HAP-1 (cell line): ENCODE results near the gene SIGLEC12.

Experiments
- DNase-seq, 2 experiments: peaks; one replicate each; pipeline ENCODE4 v3.0.0-alpha.2; 2016 to 2020; ENCODE audit warnings: low spot score in 2 of 2
- H3K27me3 ChIP-seq: fragments of 250-450 bp; sonication (Bioruptor Pico); 2 replicates; pipeline ENCODE4 v1.5.1; 2020; ENCODE audit warnings: low read depth, mild to moderate bottlenecking, moderate library complexity
- H3K36me3 ChIP-seq: fragments of 250-450 bp; sonication (Bioruptor Pico); replicated peaks from 2 replicates; pipeline ENCODE4 v1.5.1; 2020; ENCODE audit warnings: mild to moderate bottlenecking
- H3K4me1 ChIP-seq: fragments of 250-450 bp; sonication (Bioruptor Pico); 2 replicates; pipeline ENCODE4 v1.5.1; 2020; ENCODE audit warnings: mild to moderate bottlenecking
- H3K4me3 ChIP-seq: fragments of 250-450 bp; sonication (Bioruptor Pico); 2 replicates; pipeline ENCODE4 v1.5.1; 2020; ENCODE audit warnings: mild to moderate bottlenecking, moderate library complexity
- H3K9me3 ChIP-seq: fragments of 250-450 bp; sonication (Bioruptor Pico); 2 replicates; pipeline ENCODE4 v1.5.1; 2020; ENCODE audit warnings: mild to moderate bottlenecking, moderate library complexity
- in situ Hi-C: fragments of 300-500 bp; cut with MboI; formaldehyde crosslinking; loops from 3 replicates; pipeline ENCODE4 v1.14.3; 2020; ENCODE audit warnings: low sequenced_read_pairs, inconsistent platforms, mixed read lengths

SIGLEC12 gene

DNA sequence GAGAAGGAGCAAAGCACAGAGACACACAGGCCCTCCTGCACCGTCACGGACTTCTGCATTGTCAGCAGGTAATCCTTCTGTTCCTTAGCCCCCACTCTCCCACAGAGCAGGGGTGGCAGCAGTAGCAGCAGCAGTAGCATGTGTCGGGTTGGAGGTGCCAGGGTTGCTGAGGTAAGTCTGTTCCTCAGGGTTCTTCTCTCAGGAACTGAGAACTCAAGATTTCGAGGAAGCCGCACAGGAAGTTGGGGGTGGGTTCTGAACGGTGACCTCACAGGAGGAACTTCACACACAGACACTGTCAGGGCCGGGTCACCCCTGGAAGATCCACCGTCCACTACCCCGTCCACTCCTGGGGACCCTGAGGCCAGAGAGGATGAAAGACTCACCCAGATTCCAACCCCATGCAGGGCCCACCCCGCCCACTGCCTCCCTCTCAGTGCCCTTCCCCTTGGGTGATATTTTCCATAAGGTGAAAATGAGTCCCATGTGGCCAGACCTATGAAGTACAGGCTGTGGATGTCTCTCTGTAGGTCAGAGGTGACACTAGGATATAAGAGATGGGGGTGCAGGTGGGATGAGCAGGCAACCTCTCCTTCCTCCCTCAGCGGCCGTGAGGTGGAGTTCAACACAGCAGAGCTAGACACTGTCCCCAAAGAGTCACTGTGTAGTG lies at the start of gene SIGLEC12:
Gene SIGLEC12, minus strand, starts transcription at position 207 of the 670 bp plus-strand sequence. Its CDS starts 67 bp downstream, at position 140.
- Histone ChIP-seq H3K36me3 (no peaks in the 10 kb centered on the region), H3K4me3 (no peak within 1 kb of the TSS), H3K9me3 (no peaks in the 10 kb centered on the region), H3K4me1 (no peaks in the 10 kb centered on the region), H3K27me3 (no peaks in the 10 kb centered on the region)
- in situ Hi-C loops: no loop called here
- no peak for DNase-seq

DNA sequence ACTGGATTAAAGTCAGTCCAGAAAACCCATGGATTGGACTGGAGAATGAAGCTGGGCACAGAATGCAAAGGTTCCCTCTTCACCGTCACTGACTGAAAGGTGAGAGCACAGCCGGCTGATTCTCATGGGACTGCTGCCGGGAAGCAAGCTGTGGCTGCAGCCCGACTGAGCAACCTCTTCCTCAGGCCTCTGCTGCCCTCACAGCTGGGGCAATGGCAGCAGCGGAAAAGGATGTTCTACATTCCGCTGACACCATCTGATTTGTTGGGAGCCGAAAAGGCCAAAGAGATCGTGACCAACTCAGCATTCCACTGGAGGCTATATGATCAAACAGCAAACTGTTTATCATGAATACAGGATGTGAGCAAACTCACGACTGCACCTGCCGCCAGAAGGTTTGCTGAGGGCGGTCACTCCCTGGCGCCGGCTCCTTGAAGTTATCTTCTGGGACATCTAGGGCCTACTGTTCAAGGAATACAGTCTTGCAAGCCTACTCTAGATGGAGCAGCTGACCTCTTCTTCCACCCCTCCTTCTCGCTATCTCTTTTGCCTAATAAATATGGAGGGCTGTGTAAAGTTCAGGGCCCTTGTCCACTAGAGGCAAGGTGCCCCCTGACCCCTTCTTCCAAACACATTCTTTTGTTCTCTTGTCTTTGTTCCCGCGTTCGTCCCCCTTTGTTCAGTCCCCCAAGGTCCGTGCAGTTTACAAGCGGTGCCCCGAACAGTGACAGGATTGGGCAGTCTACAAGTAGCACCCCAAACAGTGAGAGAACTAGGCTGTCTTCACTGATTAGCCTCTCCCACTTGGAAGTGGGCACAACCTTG lies 49.5 kb upstream of the SIGLEC12 start:
- in situ Hi-C loops: no loop called here
- H3K27me3 ChIP-seq: no peaks in the 10 kb centered on the region
- H3K9me3 ChIP-seq: no peaks in the 10 kb centered on the region
- H3K36me3 ChIP-seq: no peaks in the 10 kb centered on the region
- DNase-seq: no peak
- H3K4me3 ChIP-seq: no peak overlapping the region
- H3K4me1 ChIP-seq: no peaks in the 10 kb centered on the region

DNA sequence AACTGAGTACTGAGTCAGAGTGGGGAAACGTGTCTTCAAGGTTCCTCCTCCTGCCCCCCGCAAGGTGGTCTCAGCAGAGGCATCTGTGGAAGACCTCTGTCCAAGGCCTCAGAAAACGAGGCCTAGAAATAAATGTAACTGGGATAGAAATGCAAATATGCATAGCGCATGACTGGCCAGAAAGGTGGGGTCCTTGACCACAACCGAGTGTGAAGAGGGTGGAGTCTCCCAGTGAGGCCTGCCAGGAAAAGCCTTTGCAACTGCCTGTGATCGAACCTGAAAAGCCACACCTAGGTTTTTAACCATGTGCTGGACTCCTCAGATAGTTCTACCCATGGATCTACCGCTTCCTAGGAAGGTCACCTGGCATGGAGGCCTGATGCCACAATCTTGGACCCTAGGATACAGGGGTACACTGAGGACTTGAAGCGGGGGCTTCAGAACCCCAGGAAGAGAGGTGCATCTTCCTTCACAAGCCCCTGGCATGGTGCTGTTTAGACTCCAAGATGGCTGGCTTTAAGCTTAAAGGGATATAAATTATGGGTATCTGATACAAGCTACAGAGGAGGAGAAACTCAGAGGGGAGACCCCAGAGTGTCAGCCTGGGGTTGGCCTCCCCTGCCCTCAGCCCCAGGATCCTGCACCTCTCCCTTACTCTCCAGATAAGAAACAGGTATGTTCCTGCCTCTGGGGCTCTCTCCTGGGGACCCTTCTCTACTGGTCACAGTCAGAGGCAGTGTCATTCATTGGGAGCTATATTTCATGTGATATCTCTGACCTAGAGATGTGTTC lies 48.1 kb upstream of the SIGLEC12 start:
- no peaks in the 10 kb centered on the region for H3K4me1 ChIP-seq
- in situ Hi-C loops: no loop called here

DNA sequence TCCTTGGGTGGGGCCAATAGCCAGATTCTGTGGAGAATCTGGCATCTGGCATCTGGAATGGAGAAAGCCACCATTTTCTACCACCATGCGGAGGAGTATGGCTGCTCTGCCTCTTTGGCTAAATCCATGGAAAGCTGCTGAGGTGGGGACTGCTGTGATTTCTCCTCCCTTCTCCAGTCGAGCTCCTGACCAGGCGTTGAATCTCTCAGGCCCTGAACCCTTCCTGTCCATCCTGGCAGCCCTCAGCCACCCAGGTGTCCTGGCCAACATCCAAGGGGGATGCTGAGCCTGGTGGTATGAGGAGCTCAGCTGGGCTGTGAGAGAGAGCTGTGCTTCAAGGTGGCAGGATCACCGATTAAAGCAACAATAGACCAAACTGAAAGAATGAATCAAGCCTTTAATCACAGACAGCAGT lies 47.3 kb upstream of the SIGLEC12 start:
- Histone ChIP-seq H3K27me3 (no peaks in the 10 kb centered on the region), H3K9me3 (no peaks in the 10 kb centered on the region), H3K36me3 (no peaks in the 10 kb centered on the region), H3K4me1 (no peaks in the 10 kb centered on the region), H3K4me3 (no peak overlapping the region)
- no peak for DNase-seq
- in situ Hi-C loops: no loop called here

More for the DNA sequence above, 48.1 kb upstream of the SIGLEC12 start:
- DNase-seq: no peak
- no peaks in the 10 kb centered on the region for H3K9me3 ChIP-seq
- no peaks in the 10 kb centered on the region for H3K36me3 ChIP-seq
- no peaks in the 10 kb centered on the region for H3K27me3 ChIP-seq
- no peak overlapping the region for H3K4me3 ChIP-seq

DNA sequence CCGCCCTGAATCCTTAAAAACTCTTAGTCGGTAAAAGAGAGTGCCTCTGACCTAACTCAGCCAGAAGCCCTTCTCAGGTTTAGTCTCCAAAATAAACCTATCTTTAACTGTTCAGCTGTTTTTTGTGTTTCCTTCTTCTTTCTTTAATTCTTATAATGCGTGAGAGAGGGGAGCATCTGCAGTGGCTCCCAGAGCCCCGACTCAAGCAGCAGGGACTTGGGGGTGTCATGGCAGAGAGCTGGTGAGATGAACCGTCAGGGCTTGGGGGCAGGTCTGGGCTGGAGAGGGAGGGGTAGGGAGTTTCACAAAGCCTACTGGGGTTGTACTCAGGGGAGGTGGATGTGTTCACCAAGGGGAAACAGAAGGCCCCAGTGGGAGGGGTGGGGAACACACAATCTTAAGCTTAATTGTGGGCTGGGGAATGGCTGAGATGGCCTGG lies 46.6 kb upstream of the SIGLEC12 start:
- Histone ChIP-seq H3K36me3 (no peaks in the 10 kb centered on the region), H3K4me1 (no peaks in the 10 kb centered on the region), H3K27me3 (no peaks in the 10 kb centered on the region), H3K4me3 (no peak overlapping the region), H3K9me3 (no peaks in the 10 kb centered on the region)
- DNase-seq: no peak
- in situ Hi-C loops: no loop called here

DNA sequence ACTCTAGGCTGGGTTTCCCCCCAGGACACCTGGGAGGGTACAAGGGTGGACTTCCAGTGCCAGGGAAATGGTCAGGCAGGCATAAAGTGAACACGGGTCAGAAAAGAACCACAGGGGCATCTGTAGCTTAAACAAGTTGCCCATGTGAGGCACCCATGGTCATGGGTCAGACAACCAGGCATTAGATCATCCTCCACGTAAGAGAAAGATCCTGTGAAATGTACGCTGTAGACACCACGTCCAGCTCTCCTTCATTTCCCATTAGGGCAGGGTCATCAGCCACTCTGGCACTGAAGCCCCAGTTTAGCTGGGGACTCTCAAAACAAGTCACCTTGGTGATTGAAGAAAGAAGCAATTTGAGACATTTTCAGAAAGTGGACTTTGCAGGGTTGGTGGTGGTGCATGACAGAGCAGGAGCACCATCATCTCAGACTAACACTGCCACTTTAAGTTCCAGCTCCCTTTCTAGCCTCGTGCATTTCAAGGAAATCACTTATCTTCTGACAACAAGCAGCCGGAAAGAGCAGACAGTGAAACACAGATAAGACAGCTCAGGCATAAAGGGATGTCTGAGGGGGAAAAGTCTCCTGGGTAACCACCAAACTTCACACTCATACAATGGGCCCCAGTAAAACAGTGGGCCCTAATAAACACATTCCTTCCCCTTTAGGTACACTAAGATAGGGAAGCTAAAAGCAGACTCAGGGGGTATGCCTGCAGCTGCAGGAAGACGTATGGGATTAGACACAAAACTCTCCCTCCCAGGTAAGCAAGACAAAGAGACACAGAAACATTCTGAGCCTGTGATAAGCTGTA lies 46.0 kb upstream of the SIGLEC12 start:
- H3K36me3 ChIP-seq: no peaks in the 10 kb centered on the region
- H3K4me1 ChIP-seq: no peaks in the 10 kb centered on the region
- H3K9me3 ChIP-seq: no peaks in the 10 kb centered on the region
- in situ Hi-C loops: no loop called here
- H3K27me3 ChIP-seq: no peaks in the 10 kb centered on the region
- no peak for DNase-seq
- H3K4me3 ChIP-seq: no peak overlapping the region

DNA sequence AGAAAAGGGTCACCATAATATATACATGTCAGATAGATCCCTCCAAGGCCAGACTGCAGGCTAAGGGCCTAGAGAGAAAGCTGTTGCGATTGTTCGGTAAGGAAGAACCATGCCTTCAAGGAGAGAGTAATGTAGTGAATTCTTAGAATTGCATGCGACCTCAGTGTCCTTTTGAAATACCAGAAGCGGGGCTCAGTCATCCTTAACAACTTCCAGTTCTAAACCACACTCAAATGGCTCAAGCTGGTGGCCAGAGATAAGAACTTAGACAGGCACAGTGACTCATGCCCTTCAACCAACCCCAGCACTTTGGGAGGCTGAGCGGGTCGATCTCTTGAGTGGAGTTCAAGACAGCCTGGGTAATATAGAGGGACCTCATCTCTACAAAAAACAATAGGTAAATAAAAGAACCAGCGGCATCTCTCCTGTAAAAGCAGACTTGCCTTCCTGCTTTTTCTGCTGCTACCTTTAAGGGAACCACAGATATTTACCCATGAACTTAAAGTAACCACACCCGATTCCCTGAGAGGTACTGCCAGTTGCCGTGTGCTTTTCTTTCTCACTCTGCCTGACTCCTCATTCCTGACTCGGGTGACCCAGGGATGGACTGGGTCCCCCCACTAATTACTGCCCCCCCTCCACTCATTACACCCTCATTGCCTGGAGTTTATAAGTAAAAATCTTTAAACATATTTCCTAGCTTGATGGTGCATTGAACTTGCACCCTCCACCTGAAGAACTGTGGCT lies 45.2 kb upstream of the SIGLEC12 start:
- no peaks in the 10 kb centered on the region for H3K27me3 ChIP-seq
- DNase-seq: no peak

DNA sequence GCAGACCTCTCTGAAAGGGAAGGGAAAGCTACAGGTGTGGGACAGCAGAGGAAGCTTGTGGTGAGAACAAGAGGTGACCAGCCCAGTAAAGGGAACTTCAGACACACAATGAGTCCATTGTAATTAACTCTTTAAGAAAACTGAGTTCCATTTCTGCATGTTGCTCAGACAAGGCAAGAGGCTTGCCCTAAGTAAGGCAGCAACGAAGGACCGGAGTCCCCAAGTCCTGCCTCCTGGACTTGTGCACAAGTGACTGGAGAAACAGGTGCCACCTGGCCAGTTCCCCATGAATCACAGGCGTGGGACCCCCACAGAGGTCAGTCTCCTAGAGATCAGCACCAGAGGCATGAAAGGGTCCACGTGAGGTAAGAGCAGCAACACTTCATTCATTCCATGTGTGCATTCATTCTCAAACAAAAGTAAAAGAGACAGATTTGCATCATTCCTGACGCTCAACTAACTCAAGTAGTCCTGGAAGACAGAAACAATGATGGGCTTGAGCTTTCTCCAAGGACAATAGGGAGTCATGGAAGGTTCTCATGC lies 44.6 kb upstream of the SIGLEC12 start:
- no peaks in the 10 kb centered on the region for H3K4me1 ChIP-seq
- no peaks in the 10 kb centered on the region for H3K9me3 ChIP-seq
- no peaks in the 10 kb centered on the region for H3K36me3 ChIP-seq
- H3K4me3 ChIP-seq: no peak overlapping the region
- in situ Hi-C loops: no loop called here
- no peak for DNase-seq
- no peaks in the 10 kb centered on the region for H3K27me3 ChIP-seq

More for the DNA sequence above, 45.2 kb upstream of the SIGLEC12 start:
- in situ Hi-C loops: no loop called here
- Histone ChIP-seq H3K4me3 (no peak overlapping the region), H3K4me1 (no peaks in the 10 kb centered on the region), H3K9me3 (no peaks in the 10 kb centered on the region), H3K36me3 (no peaks in the 10 kb centered on the region)

DNA sequence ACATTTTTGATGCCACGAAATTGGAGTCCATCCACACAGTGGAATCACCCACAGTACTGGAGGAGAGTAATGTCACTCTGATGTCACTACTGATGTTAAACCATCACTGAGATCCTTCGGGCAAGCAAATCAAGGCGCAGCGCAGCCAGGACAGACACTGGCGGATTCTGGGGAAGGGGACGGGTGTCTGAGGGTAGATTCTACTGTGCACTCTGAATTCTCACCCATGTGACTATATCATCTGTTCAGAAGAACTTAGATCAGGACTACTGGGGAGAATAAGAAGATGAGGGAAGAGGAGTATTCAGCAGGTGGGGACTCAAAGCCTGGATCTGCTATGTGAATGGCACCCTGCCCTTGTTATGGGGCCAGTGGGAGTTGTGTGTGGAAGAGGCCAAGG lies 42.4 kb upstream of the SIGLEC12 start:
- in situ Hi-C loops: no loop called here
- Histone ChIP-seq H3K4me3 (no peak overlapping the region), H3K9me3 (no peaks in the 10 kb centered on the region), H3K27me3 (no peaks in the 10 kb centered on the region), H3K4me1 (no peaks in the 10 kb centered on the region), H3K36me3 (no peaks in the 10 kb centered on the region)
- no peak for DNase-seq

DNA sequence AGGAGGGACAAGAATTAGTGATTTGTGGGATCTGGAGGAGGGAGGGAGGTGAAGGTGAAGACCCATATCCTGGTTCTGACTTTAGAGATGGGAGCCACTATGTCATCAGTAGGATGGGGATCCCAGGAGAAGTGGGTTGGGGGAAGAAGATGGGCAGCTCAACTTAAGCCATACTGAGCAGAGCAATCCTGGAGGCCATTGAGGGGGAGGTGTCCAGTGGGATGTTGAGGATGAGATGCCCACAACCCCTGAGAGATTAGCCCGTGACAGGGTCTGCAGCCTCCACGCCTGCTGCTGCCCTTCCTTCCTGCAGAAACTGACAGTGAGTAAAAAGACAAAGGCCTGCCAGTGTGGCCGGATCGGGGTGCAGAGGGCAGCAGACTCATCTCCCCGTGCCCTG lies 41.1 kb upstream of the SIGLEC12 start:
- no peak for DNase-seq
- Histone ChIP-seq H3K9me3 (no peaks in the 10 kb centered on the region), H3K4me1 (no peaks in the 10 kb centered on the region), H3K27me3 (no peaks in the 10 kb centered on the region), H3K4me3 (no peak overlapping the region), H3K36me3 (no peaks in the 10 kb centered on the region)
- in situ Hi-C loops: no loop called here

DNA sequence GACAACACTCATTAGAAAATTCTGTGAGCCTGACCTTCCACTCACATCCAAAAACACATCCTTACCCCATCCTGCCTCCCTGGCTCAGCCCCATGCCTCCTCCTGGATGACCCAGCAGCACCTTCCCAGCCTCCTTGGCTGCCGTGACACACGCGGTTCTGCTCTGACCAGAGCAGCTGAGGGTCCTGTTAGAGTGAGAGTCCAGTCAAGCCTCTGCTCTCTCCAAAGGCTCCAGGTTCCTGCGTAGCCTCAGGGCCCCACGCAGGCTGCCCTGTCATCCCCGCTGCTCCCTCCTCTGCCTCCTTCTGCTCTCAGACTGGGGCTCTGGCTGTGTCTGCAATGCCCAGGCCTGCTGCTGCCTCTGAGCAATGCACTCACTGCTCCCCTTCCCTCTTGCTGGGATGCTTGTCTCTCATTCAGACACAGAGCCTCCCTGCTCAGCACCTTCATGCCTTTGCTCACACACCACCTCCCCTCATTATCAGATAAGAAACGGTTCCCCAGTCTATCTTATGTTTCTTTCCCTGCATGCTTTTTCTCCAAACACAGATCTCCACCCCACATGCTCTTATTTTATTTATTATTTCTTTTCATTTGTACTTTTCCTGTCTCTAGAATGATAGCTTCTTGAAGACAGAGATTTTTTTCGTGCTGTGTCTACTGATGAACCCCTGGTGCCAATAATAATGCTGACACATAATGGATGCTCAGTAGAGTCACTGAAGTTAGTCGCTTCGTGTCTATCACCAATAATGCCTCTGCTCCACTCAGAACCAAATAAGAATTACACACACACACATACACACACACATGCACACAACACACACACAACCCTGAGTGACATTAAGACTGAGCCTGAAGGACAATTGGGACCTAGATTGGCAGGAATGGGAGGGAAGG lies 40.1 kb upstream of the SIGLEC12 start:
- H3K4me3 ChIP-seq: no peak overlapping the region
- no peak for DNase-seq
- in situ Hi-C loops: no loop called here
- H3K27me3 ChIP-seq: no peaks in the 10 kb centered on the region
- no peaks in the 10 kb centered on the region for H3K36me3 ChIP-seq
- no peaks in the 10 kb centered on the region for H3K9me3 ChIP-seq
- H3K4me1 ChIP-seq: no peaks in the 10 kb centered on the region
